Posterior cingulate gyrus (tissue), 11 donors: ENCODE results near the gene GPT2.

Experiments
- DNase-seq, 10 donors: peaks; one replicate each; pipeline versions ENCODE4 v3.0.0 to v3.0.0-alpha.2; 2020 to 2021; ENCODE audit warnings: mixed read lengths in 3 of 10
- intact Hi-C: fragments of 100-400 bp; cut with DNase I; formaldehyde crosslinking; loops from one replicate; pipeline ENCODE4 v1.15.1; 2023

Gene GPT2

DNA sequence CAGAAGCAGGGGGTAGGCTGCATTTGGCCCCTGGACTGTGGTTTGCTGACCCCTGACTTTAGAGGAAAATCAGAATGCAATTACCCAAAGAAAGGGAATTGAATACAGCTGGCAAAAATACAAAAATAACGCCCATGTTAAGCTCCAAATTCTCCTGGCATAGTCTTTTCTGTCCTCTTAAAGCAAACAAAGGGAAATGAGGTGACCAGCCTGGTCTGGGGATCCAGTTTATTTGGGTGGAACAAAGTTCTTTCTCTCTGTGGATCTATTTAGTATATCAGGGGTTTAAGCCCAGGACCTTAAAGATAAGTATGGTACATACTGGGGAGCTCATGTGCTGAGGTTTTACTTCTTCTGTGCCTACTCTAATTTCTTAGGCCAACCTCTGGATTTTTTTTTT, 65.8 kb downstream of the GPT2 start:
- intact Hi-C loops: no loop called here
- no peak for DNase-seq

GRCh38 chr16:46954562-46954961, 70.4 kb downstream of the GPT2 start:
- intact Hi-C loops: no loop called here
- no peak for DNase-seq

- intact Hi-C loops: no loop called here
- no peak for DNase-seq
These were observed 77.5 kb downstream of the GPT2 start for GRCh38 chr16:46961373-46962353.

DNA sequence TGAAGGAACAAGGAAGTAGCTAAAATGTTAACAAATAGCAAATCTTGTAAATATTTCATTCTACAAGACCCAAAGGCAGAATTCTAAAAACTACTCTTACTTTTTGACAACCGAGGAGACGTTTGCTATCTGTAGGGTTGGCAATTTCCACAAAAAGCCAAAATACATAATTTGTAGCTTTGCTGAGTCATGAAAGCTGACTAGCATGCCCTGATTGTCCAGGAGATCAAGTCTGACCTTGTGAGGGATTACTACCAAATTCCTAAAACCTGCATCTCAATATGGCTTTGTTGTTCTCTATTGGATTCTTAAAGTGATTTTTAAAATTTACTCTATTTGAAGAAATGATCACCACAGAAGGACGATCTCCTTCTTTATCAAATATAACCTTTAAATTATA, 78.5 kb downstream of the GPT2 start:
- intact Hi-C loops: no loop called here

GRCh38 chr16:46968063-46968435, 83.9 kb downstream of the GPT2 start:
- intact Hi-C loops: no loop called here
- no peak for DNase-seq

More for the DNA sequence above, 78.5 kb downstream of the GPT2 start:
- DNase-seq: no peak

- DNase-seq: no peak
- intact Hi-C loops: no loop called here
These were observed 85.9 kb downstream of the GPT2 start for GRCh38 chr16:46970089-46970488.

GRCh38 chr16:46971271-46971670, 87.1 kb downstream of the GPT2 start:
- intact Hi-C loops: no loop called here
- DNase-seq: no peak

- intact Hi-C loops: no loop called here
- peak in 9 of 10 donors; percentile 16 to 87 (median 34) for DNase-seq
These were observed 88.5 kb downstream of the GPT2 start for GRCh38 chr16:46972429-46973206.

- peak; percentile 90 to 99 (median 93) for DNase-seq
- intact Hi-C loops: no loop called here
These were observed 89.2 kb downstream of the GPT2 start, which contains the start of gene DNAJA2 for GRCh38 chr16:46973207-46973995. TSS of gene DNAJA2 (minus strand) at chr16:46973674. CDS start at chr16:46973572, 102 bp downstream.

DNA sequence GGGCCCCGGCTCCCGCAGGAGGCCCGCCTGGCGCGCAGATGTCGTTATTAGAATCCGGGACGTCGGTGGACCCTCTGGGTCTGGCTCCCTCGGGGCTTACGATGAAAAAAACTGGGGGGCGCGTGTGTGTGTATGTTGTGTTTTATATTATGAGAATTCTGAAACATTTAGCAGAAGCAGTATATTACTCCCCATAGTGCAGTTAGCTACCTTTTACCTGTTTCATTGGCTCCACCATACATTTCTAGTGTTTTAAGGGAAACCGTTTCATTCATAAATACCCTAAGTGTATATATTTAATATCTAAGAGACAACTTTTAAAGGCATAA, 89.8 kb downstream of the GPT2 start:
- intact Hi-C loops: no loop called here
- DNase-seq: no peak

GRCh38 chr16:46974352-46974751, 90.2 kb downstream of the GPT2 start:
- DNase-seq: no peak

DNA sequence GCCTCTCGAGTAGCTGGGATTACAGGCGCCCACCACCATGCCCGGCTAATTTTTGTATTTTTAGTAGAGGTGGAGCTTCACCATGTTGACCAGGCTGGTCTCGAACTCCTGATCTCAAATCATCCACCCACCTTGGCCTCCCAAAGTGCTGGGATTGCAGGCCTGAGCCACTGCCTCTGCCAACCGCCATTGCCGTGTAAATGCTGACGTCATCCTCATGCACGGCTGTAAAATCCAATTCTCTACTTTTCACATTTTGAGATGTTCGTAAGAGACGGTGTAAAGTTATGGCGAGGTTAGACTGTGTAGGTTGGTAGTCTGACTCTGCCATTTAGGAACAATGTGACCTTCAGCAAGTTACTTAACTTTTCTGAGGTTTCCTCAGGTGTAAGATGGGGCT, 91.0 kb downstream of the GPT2 start:
- no peak for DNase-seq
- intact Hi-C loops: no loop called here

More at GRCh38 chr16:46974352-46974751, 90.2 kb downstream of the GPT2 start:
- intact Hi-C loops: no loop called here

DNA sequence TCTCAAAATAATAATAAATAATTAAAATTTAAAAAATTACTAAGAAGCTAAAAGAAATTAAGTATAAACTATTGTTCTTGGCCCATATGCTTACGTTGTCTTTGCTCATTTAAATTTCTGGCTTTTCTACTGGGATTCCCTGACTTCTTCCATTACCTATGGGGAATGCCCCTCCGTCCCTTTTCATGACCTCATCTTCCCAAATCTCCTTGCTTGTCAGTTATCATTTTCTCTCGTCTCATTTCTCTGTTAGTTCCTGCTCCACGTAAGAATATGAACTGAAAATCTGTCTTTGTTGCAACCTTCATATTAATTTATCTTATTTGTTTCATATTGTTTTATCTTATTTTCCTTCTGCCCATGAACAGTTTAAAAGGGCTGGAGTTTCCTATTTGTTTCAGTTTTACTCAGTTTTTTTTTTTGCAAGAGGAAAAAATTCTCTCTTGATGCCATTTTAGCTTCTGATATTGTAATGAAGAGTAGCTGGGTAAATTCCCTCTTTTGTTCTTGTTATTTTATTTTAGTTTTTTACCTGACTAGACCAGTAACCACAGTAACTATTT, 91.8 kb downstream of the GPT2 start:
- intact Hi-C loops: no loop called here
- no peak for DNase-seq

DNA sequence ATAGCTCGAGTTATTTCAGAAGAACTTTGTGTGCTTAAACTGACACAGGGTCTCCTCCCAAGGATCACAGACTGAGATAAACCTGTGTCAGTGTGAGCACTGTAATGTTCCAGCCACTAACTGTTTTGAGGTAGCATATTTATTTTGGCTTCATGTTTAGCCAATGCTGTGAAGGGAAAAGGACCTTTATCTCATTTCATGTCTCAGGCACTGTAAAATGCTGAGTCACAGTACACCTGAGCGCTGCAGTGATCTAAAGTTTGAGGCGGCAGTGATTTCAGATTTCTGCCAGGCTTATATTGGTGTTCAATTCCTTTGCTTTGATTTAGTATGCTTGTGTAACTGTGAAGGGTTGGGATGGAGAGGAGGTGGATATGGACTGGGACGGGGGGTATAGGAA, 92.4 kb downstream of the GPT2 start:
- no peak for DNase-seq
- intact Hi-C loops: no loop called here
